Measurements from ENCODE around the gene KIAA1614. TPM values are rescaled to one million over a fixed set of nuclear protein-coding genes. Genes with fewer than 3 reads are reported as not detected.

Gene KIAA1614
- total and polyA plus RNA-seq, 10 of the 15 experiments (the other 5 are each of a cell fraction or from before 2014, with no cell fraction given), result 0.03 to 1.0 (median 0.26) TPM; not detected in 1

- BruUV-seq (replicated peaks), result no TSS peak
- H3K27ac ChIP-seq (ENCODE audit: control insufficient read depth, insufficient read depth), result peak overlapping the region; percentile 65
- intact Hi-C loops (cut with micrococcal nuclease; ENCODE audit: unreplicated experiment), result loop anchor here (2.0 kb wide), 1 partner anchor 99 kb away; no protein-coding TSS in a partner anchor
- TF ChIP-seq MAX (IDR thresholded peaks at IDR 0.05; ENCODE audit: low read depth, low read length), result no peak
- TF ChIP-seq SKIL (IDR thresholded peaks at IDR 0.05; ENCODE audit: low read depth, poor library complexity, severe bottlenecking), result peak; percentile 33
- TF ChIP-seq TCF12 (IDR thresholded peaks at IDR 0.05; ENCODE audit: low read depth, low read length), result no peak
- TF ChIP-seq ASH2L (IDR thresholded peaks at IDR 0.05; ENCODE audit: borderline replicate concordance, low read depth), result no peak
- no peak for TF ChIP-seq RBBP5 (conservative IDR thresholded peaks at IDR 0.05)
- no peak for TF ChIP-seq WRNIP1 (IDR thresholded peaks at IDR 0.05; ENCODE audit: borderline replicate concordance, low read depth, low read length)
- no peak for TF ChIP-seq BCL11A (IDR thresholded peaks at IDR 0.05; ENCODE audit: low read depth, low read length)
- TF ChIP-seq MLLT1 (IDR thresholded peaks at IDR 0.05), result no peak
- TF ChIP-seq SMC3 (IDR thresholded peaks at IDR 0.05; ENCODE audit: borderline replicate concordance, low read length), result peak; percentile 13; the same call in 1 of the 2 replicates
- no peak for TF ChIP-seq ZBTB33 (IDR thresholded peaks at IDR 0.05)
- TF ChIP-seq ZSCAN29 (IDR thresholded peaks at IDR 0.05), result no peak
- TF ChIP-seq HDAC6 (IDR thresholded peaks at IDR 0.05; ENCODE audit: unreplicated experiment), result no peak
- TF ChIP-seq ATF2 (IDR thresholded peaks at IDR 0.05; ENCODE audit: low read length), result no peak
- TF ChIP-seq SPI1 (IDR thresholded peaks at IDR 0.05; ENCODE audit: borderline replicate concordance, insufficient read depth, low read depth, low read length), result peak; percentile 16; the same call in 1 of the 2 replicates
- TF ChIP-seq KAT2A (conservative IDR thresholded peaks at IDR 0.05; ENCODE audit: control insufficient read depth, low read depth, low read length), result no peak
Observed at GRCh38 chr1:180981596-180982387, 69.1 kb downstream of the KIAA1614 start.

More at GRCh38 chr1:180981596-180982387, 69.1 kb downstream of the KIAA1614 start:
- FAIRE-seq (peak; percentile 59), ATAC-seq (peak; percentile 91), DNase-seq (ENCODE audit: low read depth, low spot score) (peak; percentile 47)
- SMC1A ChIA-PET (ENCODE audit: uncharacterized antibody, unreplicated experiment), result interaction anchor here (0.7 to 8.9 kb wide), 17 partner anchors 16 to 218 kb away, joined by 3 to 72 read pairs (median 3); no protein-coding TSS in a partner anchor
- H3K27me3 ChIP-seq (replicated peaks in 1 of 2; ENCODE audit: control insufficient read depth in 2 of 2, insufficient read depth in 2 of 2, low read length in 1 of 2), result no peaks in the 10 kb centered on the region
- POLR2A ChIA-PET, result interaction anchor here (0.8 to 1.7 kb wide), 3 partner anchors 29 to 49 kb away, joined by 3 to 5 read pairs (median 4); no protein-coding TSS in a partner anchor
- H3K9me3 ChIP-seq (replicated peaks; ENCODE audit: control insufficient read depth, insufficient read depth, low read length), result no peaks in the 10 kb centered on the region
- no peaks in the 10 kb centered on the region for H4K20me1 ChIP-seq (ENCODE audit: control insufficient read depth, insufficient read depth)
- RAD21 ChIA-PET (ENCODE audit: unreplicated experiment), result interaction anchor here (0.8 to 3.1 kb wide), 12 partner anchors 10 to 99 kb away, joined by 3 to 26 read pairs (median 5); partner anchors contain the start of gene MR1
- H3K4me2 ChIP-seq (ENCODE audit: control insufficient read depth, insufficient read depth), result peak overlapping the region; percentile 50
- H3K4me3 ChIP-seq, result peak overlapping the region; percentile 19; the same call in 1 of the 2 replicates
- CTCF ChIA-PET, result interaction anchor here (0.6 to 4.4 kb wide), 13 partner anchors 15 to 764 kb away, joined by 3 to 36 read pairs (median 4); no protein-coding TSS in a partner anchor
- peaks cover 10 to 27% of the 10 kb centered on the region in 2 experiments; a peak in 3 of 4 replicates for H3K36me3 ChIP-seq (ENCODE audit: control insufficient read depth in 2 of 2, insufficient read depth in 2 of 2, low read length in 1 of 2)
- no peaks in the 10 kb centered on the region for H3K79me2 ChIP-seq (ENCODE audit: control insufficient read depth, insufficient read depth, low read length)
- no peak overlapping the region for H2AFZ ChIP-seq (ENCODE audit: control insufficient read depth, low read depth, low read length)
- peaks cover 8% of the 10 kb centered on the region; the same call in 1 of the 2 replicates for H3K4me1 ChIP-seq (ENCODE audit: control insufficient read depth, insufficient read depth, low read length)
- WGBS (ENCODE audit: insufficient coverage, insufficient replicate concordance, low lambda C conversion rate, missing lambda C conversion rate), result 36% methylated on average over 11 of the region's 11 CpGs
- in situ Hi-C loops (cut with MboI), result no loop called here
- H3K9ac ChIP-seq (ENCODE audit: control insufficient read depth, insufficient read depth, low read length), result no peak overlapping the region

Data from GM12878 (cell line).